HG03066 (cell line): ENCODE data around the gene FBN3.
"Not testable (repeated sequence)": the region's sequence is repeated elsewhere in the genome, so short reads cannot be mapped to it uniquely, and the experiment has no call there.

Experiments used
- ATAC-seq: cut with Tn5 transposase; IDR thresholded peaks from one replicate; pipeline ENCODE4 v1.9.1; 2021; ENCODE audit warnings: low read depth; ENCODE audit not compliant: unreplicated experiment

FBN3 gene

GRCh38 chr19:8149261-8150094 is at the start of gene FBN3:
TSS of gene FBN3 (minus strand) at chr19:8149592. CDS start at chr19:8147480, 2,112 bp downstream.
- ATAC-seq: no peak

- ATAC-seq: no peak
Measured at GRCh38 chr19:8196271-8196927, 47.0 kb upstream of the FBN3 start.

GRCh38 chr19:8194528-8195267 is 45.3 kb upstream of the FBN3 start:
- no peak for ATAC-seq

GRCh38 chr19:8192221-8192820 is 42.9 kb upstream of the FBN3 start:
- no peak for ATAC-seq

GRCh38 chr19:8185343-8186068 is 36.1 kb upstream of the FBN3 start:
- no peak for ATAC-seq

- no peak for ATAC-seq
Measured at GRCh38 chr19:8184274-8184673, 34.9 kb upstream of the FBN3 start.

- no peak for ATAC-seq
Measured at GRCh38 chr19:8180018-8180417, 30.6 kb upstream of the FBN3 start.

- ATAC-seq: no peak
Measured at GRCh38 chr19:8174706-8175105, 25.3 kb upstream of the FBN3 start.

- no peak for ATAC-seq
Measured at GRCh38 chr19:8168537-8168936, 19.1 kb upstream of the FBN3 start.

GRCh38 chr19:8167985-8168384 is 18.6 kb upstream of the FBN3 start:
- ATAC-seq: no peak

- no peak for ATAC-seq
Measured at GRCh38 chr19:8163759-8164158, 14.4 kb upstream of the FBN3 start.

GRCh38 chr19:8161135-8161646 is 11.8 kb upstream of the FBN3 start:
- ATAC-seq: no peak

- ATAC-seq: not testable (repeated sequence)
Measured at GRCh38 chr19:8159322-8159721, 9.9 kb upstream of the FBN3 start.

- ATAC-seq: no peak
Measured at GRCh38 chr19:8158411-8159074, 9.2 kb upstream of the FBN3 start.

GRCh38 chr19:8155318-8155717 is 5.9 kb upstream of the FBN3 start:
- ATAC-seq: no peak

GRCh38 chr19:8154014-8154413 is 4.6 kb upstream of the FBN3 start:
- not testable (repeated sequence) for ATAC-seq

GRCh38 chr19:8151767-8152035 is 2.3 kb upstream of the FBN3 start:
- no peak for ATAC-seq

- ATAC-seq: no peak
Measured at GRCh38 chr19:8150998-8151766, 1.8 kb upstream of the FBN3 start.
